Astrocyte of the cerebellum (primary cell): Measurements from ENCODE around the gene DHRS12.

Experiments used
- DNase-seq: peaks from one replicate; pipeline ENCODE4 v3.0.0-alpha.2; 2011; ENCODE audit warnings: low read depth
- H3K4me3 ChIP-seq: 2 replicates; pipeline ENCODE4 v1.5.1; 2011; ENCODE audit warnings: mild to moderate bottlenecking, low read depth, low read length, moderate library complexity
- in situ Hi-C: cut with HindIII; loops from 2 replicates; pipeline ENCODE4 v1.10.0; 2017; ENCODE audit warnings: low sequenced_read_pairs
- TF ChIP-seq, protein P1 (sequence below): IDR thresholded peaks from 2 replicates; pipeline ENCODE4 v1.5.1; 2012; ENCODE audit warnings: low read length, low read depth, moderate library complexity, mild to moderate bottlenecking; ENCODE audit errors: missing control alignments

The DHRS12 gene

DNA sequence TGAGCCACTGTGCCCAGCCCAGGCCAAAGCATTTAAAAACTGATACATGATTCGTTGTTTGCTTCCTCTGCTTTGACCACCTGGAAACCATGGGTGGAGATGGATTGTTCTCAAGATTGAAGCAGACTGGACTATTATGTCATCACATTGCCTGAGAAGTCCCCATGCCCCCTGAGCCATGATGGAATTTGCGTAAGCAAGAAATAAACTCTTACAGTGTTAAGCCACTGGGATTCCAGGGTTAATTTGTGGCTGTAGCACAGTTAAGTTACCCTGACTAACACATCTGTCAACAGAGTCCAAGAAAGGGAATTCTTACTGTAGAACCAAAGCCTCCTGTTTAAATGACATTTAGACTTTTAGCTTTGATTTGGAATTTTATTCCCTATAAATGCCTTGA lies 19.4 kb upstream of the DHRS12 start:
- in situ Hi-C loops: no loop called here
- DNase-seq: no peak
- no peak overlapping the region for H3K4me3 ChIP-seq
- TF ChIP-seq, protein P1, sequence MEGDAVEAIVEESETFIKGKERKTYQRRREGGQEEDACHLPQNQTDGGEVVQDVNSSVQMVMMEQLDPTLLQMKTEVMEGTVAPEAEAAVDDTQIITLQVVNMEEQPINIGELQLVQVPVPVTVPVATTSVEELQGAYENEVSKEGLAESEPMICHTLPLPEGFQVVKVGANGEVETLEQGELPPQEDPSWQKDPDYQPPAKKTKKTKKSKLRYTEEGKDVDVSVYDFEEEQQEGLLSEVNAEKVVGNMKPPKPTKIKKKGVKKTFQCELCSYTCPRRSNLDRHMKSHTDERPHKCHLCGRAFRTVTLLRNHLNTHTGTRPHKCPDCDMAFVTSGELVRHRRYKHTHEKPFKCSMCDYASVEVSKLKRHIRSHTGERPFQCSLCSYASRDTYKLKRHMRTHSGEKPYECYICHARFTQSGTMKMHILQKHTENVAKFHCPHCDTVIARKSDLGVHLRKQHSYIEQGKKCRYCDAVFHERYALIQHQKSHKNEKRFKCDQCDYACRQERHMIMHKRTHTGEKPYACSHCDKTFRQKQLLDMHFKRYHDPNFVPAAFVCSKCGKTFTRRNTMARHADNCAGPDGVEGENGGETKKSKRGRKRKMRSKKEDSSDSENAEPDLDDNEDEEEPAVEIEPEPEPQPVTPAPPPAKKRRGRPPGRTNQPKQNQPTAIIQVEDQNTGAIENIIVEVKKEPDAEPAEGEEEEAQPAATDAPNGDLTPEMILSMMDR: no peak

DNA sequence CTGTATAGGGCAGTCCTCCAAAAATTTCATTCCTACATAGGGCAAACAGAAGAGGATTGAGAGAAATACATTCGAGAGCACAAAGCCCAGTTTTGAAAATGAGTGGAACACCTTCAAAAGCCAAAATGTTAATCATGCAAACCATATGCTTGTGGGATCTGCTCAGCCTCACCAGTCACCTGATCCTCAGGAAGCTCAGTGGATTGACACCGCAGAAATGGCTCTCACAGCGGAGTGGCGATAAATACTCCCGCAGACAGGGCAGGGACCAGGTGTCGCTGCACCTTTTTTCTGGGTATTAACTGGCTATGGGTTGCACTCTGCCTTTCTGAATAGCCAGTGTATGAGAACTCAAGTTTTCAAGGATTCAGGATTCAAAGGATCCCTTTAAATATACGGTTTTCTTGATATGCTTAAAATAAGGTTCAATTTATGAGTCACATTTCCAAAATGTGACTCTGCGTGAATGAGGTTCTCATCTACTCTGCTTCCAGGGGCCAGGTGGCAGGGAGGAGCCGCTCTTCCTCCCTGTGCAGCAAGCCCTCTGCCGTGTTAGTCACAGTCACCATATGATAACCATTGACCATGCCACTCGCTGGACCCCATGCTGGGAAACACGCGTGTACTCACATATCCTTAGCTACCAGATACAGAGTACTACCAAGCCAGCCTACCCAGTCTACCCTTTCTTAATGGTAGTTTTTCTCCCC lies 18.3 kb upstream of the DHRS12 start:
- no peak for DNase-seq
- no peak overlapping the region for H3K4me3 ChIP-seq
- in situ Hi-C loops: no loop called here
- TF ChIP-seq, protein P1: no peak

DNA sequence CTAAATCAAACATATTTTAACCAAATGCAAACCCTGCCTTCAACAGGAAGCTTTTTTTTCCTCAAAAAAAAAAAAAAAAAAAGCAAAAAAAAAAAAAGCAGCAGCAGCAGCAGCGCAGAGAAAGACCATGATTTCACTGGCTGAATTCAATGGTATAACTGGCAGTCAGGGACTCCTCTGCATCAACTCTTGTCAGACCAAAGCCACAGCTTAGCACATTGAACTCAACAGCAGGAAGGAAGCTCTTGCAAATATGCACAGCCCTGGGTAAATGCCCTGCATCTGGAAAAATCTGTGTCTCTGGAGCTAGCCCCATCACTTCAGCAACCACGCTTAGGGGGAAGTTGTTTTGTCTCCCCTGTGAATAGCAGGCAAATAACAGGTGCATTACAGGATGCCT lies 17.6 kb upstream of the DHRS12 start:
- TF ChIP-seq, protein P1: no peak
- no peak overlapping the region for H3K4me3 ChIP-seq
- in situ Hi-C loops: no loop called here
- no peak for DNase-seq

DNA sequence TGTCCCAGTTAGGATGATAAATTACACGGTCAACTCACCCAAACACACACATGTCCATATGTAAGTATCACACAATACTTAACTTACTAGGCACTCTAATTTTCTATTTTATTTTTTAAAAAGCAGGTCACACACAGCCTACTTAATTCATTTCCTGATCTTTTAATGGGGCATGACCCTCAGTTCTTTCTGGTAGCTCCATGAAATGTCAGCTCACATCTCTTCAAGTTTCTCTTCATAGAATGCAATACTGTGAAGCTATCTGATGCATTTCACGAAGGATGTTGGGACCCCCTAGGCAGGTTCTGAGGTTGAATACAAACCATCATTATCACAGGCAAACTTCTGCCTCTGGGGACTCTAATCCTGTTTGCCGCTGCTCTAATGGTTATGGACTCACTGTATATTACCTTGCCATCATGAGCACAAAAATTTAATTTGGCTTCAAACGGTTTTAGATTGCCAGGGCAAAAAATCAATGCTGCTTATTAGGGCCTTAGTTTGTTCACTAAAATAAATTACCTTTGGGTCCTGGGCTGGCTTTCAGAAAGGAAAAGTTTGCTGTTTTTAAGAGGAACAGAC lies 16.1 kb upstream of the DHRS12 start:
- TF ChIP-seq, protein P1: no peak
- H3K4me3 ChIP-seq: no peak overlapping the region
- in situ Hi-C loops: no loop called here
- no peak for DNase-seq

DNA sequence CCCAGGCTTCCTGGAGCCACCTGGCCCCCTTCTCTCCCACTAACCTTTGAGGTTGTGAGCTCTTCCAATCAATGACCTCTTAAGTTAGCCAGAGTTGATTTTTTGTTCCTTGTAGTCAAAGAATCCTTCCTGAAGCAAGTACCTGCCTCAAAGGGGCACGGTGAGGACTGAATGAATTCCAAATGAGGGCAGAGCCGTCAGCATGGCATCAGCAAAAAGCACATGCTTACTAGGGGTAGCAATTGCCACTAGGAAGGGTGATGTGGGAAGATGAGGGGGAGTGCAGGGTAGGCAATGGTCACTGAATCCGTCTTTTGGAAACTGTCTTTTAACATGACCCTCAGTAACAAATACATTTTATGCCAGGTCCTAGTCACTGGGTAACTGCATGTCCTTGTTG lies 15.6 kb upstream of the DHRS12 start:
- no peak overlapping the region for H3K4me3 ChIP-seq
- no peak for DNase-seq
- in situ Hi-C loops: no loop called here
- TF ChIP-seq, protein P1: no peak

DNA sequence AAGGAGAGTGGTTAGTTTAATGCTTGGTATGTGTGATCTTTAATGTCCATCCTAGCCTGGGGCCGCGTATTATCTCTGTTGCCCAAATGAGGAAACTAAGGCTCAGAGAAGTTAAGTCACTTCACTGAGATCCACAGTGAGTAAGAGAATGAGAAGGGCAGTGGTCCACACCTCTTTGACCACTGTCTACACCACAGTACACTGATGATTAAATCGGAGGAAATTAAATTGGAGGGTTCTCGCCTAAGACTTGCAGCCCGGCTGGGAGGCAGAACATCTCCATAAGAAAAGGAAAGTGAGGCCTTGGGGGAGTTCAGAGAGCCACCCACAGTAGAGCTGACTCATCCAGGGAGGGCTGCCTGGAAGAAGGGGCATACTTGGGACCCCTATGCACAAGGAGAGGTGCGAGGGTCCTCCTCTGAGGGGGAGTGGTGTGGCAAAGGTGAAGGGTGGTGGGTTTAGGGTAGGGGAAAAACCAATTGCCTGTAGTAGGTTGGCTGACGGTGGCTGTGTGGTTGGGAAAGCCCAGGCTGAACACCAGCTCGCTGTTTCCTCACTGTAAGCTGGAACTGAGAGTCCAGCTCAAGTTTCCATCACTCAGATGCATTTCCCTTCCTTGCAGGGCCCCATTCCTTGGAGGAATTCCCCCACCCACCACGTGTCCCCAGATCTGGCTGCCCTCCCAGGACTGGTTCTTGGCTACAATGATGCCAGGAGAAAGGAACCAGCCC lies 15.0 kb upstream of the DHRS12 start:
- in situ Hi-C loops: no loop called here

More for the DNA sequence above, 15.0 kb upstream of the DHRS12 start:
- DNase-seq: no peak
- TF ChIP-seq, protein P1: no peak
- no peak overlapping the region for H3K4me3 ChIP-seq
